Stimulated activated CD4-positive, alpha-beta T cell treated with anti-CD3 and anti-CD28 coated beads, TNF-alpha, amount 100 ng/mL, for 1 hour (primary cell): Measurements from ENCODE around the gene STARD10.
A peak's percentile ranks its signal among the peaks of the same experiment; 100 is the strongest.

ENCODE experiments used
- DNase-seq, 3 donors: peaks; one replicate each; pipeline ENCODE4 v3.0.0-alpha.2; 2020; ENCODE audit warnings: low read depth in 3 of 3, low spot score in 1 of 3

Gene STARD10

GRCh38 chr11:72750086-72750485, 43.8 kb downstream of the STARD10 start:
- DNase-seq = no peak

DNA sequence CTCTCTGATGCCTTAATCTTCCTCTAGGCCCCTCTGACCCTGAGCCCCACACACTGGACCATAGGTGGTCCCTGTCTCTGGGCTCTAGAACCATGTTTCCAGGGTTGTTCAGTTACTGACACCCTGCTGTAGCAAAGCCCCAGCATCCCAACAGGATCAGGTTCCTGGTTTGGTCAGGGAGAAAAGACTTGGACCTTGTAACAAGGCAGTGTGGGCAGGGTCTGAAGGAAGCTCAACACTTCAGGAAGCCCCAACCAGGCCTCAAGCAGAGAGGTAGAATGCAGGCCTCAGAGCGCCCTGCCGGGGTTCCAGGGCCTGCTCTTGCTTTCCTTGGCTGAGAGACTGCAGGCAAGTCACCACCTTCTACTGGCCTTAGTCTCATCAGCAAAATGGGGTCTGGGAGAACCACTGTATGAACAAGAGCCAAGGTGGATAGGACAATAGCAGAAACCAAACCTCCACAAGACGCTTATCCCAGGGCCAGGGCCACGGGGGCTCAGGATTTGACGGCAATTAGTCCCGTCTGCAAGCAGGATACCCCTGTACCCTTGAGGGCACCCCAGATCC, 46.5 kb downstream of the STARD10 start:
- DNase-seq = no peak

- no peak for DNase-seq
These were observed 47.0 kb downstream of the STARD10 start for GRCh38 chr11:72746821-72747220.

DNA sequence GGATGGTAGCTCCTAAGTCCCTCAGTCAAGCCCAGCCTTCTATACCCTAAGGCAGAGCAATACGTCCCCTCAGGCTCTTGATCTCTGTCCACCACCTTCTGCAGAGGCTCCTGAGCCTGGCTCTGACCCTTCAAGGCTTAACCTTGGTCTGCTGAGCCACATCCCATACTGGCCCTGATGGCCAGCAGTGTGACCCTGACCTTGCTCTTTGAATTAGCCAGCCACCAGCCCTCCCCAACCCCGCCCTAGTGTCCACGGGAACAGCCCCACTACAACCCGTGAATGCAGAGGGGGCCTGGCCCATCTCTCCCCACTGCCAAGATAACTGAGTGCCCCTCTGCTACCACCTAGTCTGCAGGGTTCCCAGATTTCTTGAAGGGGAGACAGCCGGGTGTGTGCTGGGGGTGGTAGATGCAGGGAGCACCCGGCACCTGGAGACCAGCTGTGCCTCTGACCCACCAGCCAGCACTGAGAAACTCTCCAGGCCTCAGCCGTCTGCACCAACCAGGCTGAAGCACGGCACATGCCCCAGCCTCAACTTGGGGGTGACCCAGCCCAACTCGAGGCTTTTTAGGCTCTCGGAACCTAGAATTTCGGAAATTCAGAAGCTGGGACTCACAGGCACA, 47.8 kb downstream of the STARD10 start:
- no peak for DNase-seq

GRCh38 chr11:72745511-72745910, 48.3 kb downstream of the STARD10 start:
- no peak for DNase-seq

DNA sequence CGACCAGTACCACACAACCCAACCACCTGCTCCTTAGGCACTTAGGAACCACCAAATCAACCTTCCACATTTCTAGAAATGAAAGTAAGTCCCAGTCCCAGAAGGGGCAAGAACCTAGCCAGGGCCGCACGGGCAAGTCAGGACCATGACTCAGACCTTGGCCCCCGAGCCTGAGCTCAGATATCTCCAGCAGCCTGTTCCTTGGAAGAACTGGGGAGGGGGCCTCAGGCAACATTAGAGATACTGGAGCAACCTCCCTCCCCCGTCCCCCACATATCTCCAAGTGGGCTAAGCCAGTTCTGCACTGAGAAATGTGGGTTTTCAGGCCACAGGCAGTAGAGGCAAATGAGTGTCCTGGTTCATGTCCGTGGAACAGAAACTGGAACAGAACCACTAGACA, 49.4 kb downstream of the STARD10 start:
- no peak for DNase-seq

DNA sequence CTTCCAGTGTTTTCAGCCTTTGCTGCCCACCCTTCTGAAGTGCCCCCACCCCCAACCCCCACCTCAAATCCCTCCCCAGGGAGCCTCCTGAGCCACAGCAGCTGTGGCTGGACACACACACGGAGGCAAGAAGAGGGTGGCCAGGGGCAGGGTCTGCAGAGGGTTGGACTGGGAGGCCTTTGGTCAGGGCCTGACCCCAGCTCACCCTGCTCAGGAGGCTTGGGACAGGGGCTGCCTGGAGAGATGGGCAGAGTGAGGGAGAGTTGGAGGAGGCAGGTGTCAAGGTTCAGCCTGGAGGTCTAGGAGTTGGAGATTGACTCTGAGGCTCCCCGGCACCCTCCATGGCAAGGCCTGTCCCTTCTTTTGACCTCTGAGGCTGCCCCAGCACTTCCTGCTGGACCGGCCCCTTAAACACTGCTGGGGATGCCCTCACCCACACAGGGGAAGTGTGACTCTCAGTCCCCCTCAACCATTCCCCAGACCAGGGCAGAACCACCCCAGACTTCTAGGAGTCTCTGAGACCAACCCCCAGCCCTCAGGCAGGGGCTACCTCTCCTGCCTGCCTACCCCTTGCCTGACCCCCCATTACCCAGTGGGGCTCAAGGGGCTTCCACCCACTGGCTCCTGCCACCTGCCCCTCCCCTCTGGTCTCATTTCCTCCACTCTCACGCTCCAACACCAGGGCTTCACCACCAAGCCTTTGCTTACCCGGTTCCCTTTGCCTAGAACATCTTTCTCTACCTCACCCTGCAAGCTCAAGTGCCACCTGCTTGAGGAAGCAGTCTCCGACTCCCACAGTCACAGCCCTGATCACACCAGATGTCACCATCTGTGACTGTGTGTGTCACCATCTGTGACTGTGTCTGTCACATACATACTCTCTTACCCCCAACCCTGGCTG, 50.3 kb downstream of the STARD10 start:
- DNase-seq = no peak

DNA sequence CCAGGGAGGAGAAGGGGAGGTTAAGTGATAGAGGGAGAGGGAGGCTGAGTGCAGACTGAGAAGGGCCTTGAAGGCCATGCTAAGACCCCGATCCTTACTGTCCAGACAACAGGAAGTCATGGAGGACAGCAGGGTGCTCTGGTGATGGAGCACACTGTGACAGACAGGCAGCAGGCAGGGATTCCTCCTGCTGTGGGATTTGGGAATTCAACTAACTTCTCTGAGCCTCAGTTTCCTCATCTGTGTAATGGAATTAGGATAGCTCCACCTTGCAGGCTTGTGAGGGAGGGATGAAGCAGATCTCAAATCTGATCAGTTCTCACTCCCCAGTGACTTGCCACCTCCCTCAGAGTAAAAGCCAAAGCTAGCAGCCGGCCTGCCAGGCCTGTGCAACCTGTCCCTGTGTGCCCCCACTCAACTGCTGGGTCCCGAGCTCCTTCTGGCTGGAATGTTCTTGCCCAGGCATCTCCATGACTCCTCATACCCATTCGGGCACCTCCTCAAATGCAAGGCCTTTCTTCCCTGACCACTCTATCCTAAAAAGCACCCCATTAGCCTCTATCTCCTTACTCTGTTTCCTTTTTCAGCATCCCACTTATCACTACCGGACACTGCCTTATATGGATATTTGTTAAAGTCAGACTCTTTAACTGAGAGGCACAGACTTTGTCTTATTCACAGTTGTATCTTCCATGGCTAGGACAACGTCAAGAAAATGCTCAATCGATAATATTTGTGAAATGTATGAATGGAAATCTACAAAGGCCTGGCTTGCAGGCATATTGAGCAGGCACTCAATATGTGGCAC, 51.1 kb downstream of the STARD10 start:
- no peak for DNase-seq

DNA sequence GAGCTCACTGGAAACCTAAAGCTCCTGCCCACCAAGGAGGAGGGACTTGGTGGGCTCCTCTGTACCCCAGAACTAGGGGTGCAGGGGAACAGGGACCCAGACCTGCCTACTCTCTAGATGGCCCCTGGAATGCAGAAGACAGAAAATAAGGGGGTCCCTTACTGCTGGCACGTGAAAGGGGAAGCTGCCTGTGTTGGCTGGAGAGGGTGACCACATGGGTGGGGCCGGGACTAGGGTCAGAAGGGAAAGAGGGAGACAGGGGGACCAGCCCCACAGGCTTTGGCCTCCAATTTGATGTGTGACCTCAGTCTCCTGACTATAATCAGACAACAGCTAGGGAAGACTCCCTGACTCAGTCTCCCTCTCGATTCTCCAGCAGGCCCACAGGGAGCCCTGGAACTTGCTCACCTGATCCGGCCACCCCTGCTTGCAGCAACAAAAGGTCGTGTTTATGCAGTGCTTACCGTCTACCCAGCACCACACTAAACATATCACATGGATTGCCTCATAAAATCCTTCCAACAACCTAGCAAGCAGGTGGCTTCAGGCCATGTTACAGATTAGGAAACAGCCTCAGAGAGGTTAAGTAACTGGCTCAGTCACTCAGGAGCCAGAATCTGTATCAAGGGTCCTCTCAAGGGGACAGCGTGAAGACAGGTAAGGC, 51.9 kb downstream of the STARD10 start:
- DNase-seq = no peak

DNA sequence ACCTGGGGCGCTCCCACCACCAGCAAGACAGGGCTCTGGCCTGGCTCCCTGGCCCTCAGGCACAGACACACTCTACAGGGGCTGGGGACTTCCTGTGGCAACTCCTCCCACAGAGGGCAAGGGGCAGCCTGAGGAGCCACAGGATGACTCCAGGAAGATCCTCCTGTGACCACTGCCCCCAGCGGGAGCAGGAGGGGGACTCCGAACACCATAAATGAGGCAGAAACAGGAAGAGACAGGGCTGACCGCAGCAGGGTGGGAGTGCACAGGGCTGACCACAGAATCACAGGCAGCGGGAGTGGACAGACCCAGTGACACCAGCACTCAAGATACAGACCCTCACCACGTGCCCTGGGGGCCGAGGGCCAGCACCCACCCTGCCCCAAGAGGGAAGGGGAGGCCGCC, 52.4 kb downstream of the STARD10 start:
- no peak for DNase-seq

- no peak for DNase-seq
These were observed 53.1 kb downstream of the STARD10 start for GRCh38 chr11:72740562-72741428.

- no peak for DNase-seq
These were observed 53.8 kb downstream of the STARD10 start for GRCh38 chr11:72740060-72740424.

GRCh38 chr11:72739240-72740059, 54.4 kb downstream of the STARD10 start:
- no peak for DNase-seq

DNA sequence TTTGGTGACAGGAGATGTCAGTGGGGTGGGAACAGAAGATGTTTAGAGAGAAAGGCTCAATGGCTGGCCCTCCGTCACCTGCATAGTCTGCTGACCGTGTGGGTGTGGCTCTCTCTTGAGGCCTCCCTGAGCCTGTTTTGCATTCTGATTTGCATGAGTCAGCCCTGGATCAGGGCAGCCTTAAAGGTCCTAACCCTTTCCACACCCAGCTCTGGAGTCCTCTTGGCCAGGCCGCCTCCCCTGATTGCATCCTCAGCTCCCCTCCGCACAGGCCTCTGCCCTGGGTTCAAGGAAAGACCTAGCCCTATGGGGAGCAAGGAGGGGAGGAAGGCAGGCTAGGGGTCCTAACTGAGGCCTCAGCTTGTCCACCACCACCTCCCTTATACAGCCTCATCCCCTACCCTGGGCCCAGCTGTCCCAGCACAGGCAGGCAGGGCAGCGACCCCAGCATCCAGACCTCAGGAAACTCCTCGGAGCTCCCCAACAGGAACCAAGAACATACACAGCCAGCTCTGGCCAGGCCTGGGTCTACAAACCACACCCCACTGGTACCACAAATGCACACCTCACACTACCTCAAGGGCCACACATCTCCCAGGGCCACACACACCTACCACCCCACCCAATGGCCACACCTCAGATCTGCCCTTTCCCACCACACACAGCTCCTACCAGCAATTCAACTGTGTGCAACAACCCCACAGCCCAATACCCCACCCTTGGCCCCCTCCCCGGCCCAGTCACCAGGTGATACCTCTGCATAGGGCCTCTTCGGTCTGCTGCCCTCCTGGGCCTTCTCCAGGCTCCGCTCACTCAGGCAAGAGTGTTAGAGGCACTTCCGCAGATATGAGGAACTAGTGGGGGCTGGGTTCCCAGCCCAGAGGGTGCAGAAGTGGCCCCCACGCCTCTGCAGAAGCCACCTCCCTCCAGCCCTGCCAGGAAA, 55.4 kb downstream of the STARD10 start:
- no peak for DNase-seq

DNA sequence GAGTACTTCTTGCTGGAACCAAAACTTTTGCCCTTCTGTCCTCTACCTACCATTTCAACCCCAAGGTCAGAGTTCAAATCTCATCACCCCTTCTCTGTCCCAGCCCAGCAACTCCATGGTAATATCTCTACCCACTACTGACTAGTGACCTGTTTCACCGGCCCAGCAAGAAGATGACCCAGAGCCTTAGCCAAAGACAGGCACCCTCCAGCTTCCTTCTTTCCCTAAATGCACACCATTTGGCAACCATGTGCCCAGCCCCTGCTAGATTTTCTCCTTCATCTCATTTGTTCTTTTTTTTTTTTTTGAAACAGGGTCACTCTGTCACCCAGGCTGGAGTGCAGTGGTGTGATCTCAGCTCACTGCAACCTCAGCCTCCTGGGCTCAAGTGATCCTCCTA, 56.5 kb downstream of the STARD10 start:
- no peak for DNase-seq

DNA sequence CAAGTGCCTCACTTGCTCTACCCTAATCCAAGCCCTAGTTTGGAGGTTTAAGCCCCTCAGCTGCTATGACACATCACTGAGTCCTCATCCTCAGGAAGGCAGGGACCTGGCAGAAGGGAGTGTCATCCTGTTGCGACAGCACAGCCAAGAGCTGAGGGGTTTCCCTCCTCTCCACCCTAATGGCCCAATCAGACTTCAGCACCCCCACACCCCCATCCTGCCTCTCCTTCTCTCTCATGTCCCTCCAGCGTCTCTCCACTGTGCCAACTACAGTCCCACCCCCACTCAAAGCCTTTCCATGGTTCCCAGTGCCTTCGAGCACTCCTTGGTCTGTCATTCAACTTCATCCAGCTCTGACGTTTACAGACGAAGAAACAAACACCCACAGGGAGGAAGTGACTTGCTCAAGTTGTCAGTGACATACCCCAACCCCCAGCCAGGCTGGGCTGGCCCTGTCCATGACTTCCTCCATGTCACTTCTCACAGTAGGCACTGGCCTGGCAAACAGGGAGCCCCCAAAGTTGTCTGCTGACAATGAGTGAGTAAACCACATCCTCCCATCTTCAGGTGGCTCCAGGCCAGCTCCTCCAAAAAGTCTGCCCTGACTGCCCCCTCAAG, 57.3 kb downstream of the STARD10 start:
- peak; percentile 15 to 35 (median 27) for DNase-seq

DNA sequence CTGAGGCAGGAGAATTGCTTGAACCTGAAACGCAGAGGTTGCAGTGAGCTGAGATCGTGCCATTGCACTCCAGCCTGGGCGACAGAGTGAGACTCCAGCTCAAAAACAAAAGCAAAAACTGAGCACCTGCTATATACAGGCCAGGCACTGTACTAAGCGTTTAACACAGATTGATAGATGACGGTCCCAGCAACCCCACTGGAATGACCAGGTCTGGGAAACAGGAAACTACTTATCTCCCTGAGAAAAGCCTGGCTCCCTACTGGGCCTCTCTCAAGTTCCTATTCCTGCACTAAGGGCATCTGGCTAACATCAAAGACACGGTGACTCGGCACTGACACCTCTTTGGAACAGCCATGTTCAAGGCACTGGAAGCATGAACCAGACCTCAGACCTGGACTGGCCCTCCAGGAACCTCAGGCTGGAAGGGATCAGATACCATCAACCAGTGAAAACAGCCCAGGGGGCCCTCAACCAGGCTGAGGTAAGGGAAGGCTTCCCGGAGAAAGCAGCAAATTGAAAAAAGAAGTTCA, 58.3 kb downstream of the STARD10 start:
- no peak for DNase-seq
